ENCODE measurements around the gene OR6V1.

Gene OR6V1

GRCh38 chr7:143047326-143047725, 4.8 kb upstream of the OR6V1 start:
- no peak overlapping the region for H3K27ac ChIP-seq (ENCODE audit: low read depth, low read length, poor library complexity, severe bottlenecking)
- TF ChIP-seq EZH2 (IDR thresholded peaks at IDR 0.05; ENCODE audit: borderline replicate concordance, low read length) (no peak), CTCF (IDR thresholded peaks at IDR 0.05; ENCODE audit: low read length) (no peak)
- H3K9ac ChIP-seq (ENCODE audit: low read length), result no peak overlapping the region
- no peaks in the 10 kb centered on the region for H3K79me2 ChIP-seq (ENCODE audit: insufficient read depth, low read length)
- H3K36me3 ChIP-seq (ENCODE audit: insufficient read depth, low read length), result no peaks in the 10 kb centered on the region
- H3K9me3 ChIP-seq (ENCODE audit: low read length), result no peaks in the 10 kb centered on the region
- no peaks in the 10 kb centered on the region for H3F3A ChIP-seq (ENCODE audit: insufficient read depth, low read length)
- no peak overlapping the region for H3K4me3 ChIP-seq (ENCODE audit: low read depth, low read length, poor library complexity, severe bottlenecking)
- no peaks in the 10 kb centered on the region for H4K20me1 ChIP-seq (ENCODE audit: insufficient read depth, low read length)
- no peaks in the 10 kb centered on the region for H3K4me1 ChIP-seq (ENCODE audit: insufficient read depth, low read length, severe bottlenecking)
- H3K4me2 ChIP-seq (ENCODE audit: low read length), result no peak overlapping the region
- H3K9me2 ChIP-seq (ENCODE audit: low read depth, low read length), result no peaks in the 10 kb centered on the region
- no peak overlapping the region for H2AFZ ChIP-seq (ENCODE audit: low read length)
- H3K27me3 ChIP-seq (ENCODE audit: insufficient read depth, low read length), result no peaks in the 10 kb centered on the region

GRCh38 chr7:143048827-143049226, 3.3 kb upstream of the OR6V1 start:
- Histone ChIP-seq H3K9me3 (ENCODE audit: low read length) (no peaks in the 10 kb centered on the region), H3K36me3 (ENCODE audit: insufficient read depth, low read length) (no peaks in the 10 kb centered on the region), H3K4me3 (ENCODE audit: low read depth, low read length, poor library complexity, severe bottlenecking) (no peak overlapping the region), H3K27me3 (ENCODE audit: insufficient read depth, low read length) (no peaks in the 10 kb centered on the region), H3K79me2 (ENCODE audit: insufficient read depth, low read length) (no peaks in the 10 kb centered on the region), H3K4me1 (ENCODE audit: insufficient read depth, low read length, severe bottlenecking) (no peaks in the 10 kb centered on the region), H3K9ac (ENCODE audit: low read length) (no peak overlapping the region), H3K9me2 (ENCODE audit: low read depth, low read length) (no peaks in the 10 kb centered on the region), H3K4me2 (ENCODE audit: low read length) (no peak overlapping the region), H4K20me1 (ENCODE audit: insufficient read depth, low read length) (no peaks in the 10 kb centered on the region), H2AFZ (ENCODE audit: low read length) (no peak overlapping the region), H3F3A (ENCODE audit: insufficient read depth, low read length) (no peaks in the 10 kb centered on the region), H3K27ac (ENCODE audit: low read depth, low read length, poor library complexity, severe bottlenecking) (no peak overlapping the region)
- TF ChIP-seq EZH2 (IDR thresholded peaks at IDR 0.05; ENCODE audit: borderline replicate concordance, low read length) (no peak), CTCF (IDR thresholded peaks at IDR 0.05; ENCODE audit: low read length) (no peak)

- Histone ChIP-seq H3K27ac (ENCODE audit: low read depth, low read length, poor library complexity, severe bottlenecking) (no peak overlapping the region), H3K36me3 (ENCODE audit: insufficient read depth, low read length) (no peaks in the 10 kb centered on the region), H4K20me1 (ENCODE audit: insufficient read depth, low read length) (no peaks in the 10 kb centered on the region), H3K4me3 (ENCODE audit: low read depth, low read length, poor library complexity, severe bottlenecking) (no peak overlapping the region), H3K4me1 (ENCODE audit: insufficient read depth, low read length, severe bottlenecking) (no peaks in the 10 kb centered on the region), H3K4me2 (ENCODE audit: low read length) (no peak overlapping the region), H3K9ac (ENCODE audit: low read length) (no peak overlapping the region), H2AFZ (ENCODE audit: low read length) (no peak overlapping the region), H3K9me3 (ENCODE audit: low read length) (no peaks in the 10 kb centered on the region), H3F3A (ENCODE audit: insufficient read depth, low read length) (no peaks in the 10 kb centered on the region), H3K9me2 (ENCODE audit: low read depth, low read length) (no peaks in the 10 kb centered on the region), H3K79me2 (ENCODE audit: insufficient read depth, low read length) (no peaks in the 10 kb centered on the region), H3K27me3 (ENCODE audit: insufficient read depth, low read length) (no peaks in the 10 kb centered on the region)
- TF ChIP-seq EZH2 (IDR thresholded peaks at IDR 0.05; ENCODE audit: borderline replicate concordance, low read length) (no peak), CTCF (IDR thresholded peaks at IDR 0.05; ENCODE audit: low read length) (no peak)
Measured at GRCh38 chr7:143049362-143049761, 2.8 kb upstream of the OR6V1 start.
